Stimulated activated CD4-positive, alpha-beta T cell treated with anti-CD3 and anti-CD28 coated beads, Interleukin-12 subunit alpha, Interleukin-12 subunit beta, amount 100 ng/mL, for 24 hours (primary cell): ENCODE measurements around the gene TOM1L1.

Experiments used
- DNase-seq, 2 experiments: peaks; one replicate each; pipeline ENCODE4 v3.0.0-alpha.2; 2020; ENCODE audit warnings: low read depth in 2 of 2

Gene TOM1L1

DNA sequence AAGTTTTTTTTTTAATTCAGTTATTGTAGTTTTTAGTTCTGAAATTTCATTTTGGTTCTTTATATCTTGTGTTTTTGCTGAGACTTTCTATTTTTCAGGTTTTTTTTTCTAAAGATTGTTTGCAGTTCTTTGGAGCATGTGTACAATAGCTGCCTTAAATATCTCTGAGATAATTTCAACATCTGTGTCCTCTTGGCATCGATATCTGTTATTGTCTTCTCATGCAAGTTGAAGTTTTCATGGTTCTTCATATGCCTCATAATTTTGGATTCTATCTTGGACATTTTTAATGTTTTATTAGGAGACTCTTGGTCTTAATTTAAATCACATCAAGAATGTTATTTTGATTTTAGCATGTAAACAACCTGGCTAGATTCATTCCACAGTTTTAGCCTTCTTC lies 45.0 kb downstream of the TOM1L1 start:
- no peak for DNase-seq

DNA sequence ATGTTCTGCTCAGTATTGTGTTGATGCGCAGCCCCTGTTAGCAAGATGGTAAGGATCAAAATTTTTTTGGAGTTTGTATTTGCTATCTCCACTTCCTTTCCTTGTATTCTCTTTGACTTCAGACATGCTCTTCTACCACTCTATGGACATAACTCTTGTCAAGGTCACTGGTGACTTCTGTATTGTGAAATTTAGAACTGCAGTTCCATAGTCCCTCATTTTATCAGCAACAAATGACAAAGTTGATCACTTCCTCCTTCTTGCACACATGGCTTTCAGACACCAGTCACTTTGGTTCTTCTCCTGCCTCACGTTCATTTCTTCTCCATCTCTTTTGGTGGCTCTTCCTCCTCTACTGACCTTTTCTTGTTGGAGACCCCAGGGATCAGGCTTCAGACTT lies 46.7 kb downstream of the TOM1L1 start:
- no peak for DNase-seq

DNA sequence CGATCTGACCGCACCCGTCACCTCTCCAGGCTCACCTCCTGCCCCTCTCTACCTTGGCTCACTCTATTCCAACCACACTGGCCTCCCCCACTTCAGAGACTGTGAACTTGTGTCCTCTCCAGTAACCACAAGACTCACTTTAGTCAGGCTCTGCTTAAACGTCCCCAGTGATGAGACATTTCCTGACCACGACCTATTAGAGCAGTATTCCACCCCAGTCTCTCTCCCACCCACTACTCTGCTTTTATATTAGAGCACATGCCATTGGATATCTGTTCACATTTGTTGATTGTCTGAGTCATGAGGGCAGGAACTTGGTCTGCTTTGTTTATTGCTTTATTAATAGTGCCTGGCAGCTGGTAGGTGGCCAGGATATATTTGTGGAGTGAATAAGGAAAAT lies 47.7 kb downstream of the TOM1L1 start:
- DNase-seq = no peak

DNA sequence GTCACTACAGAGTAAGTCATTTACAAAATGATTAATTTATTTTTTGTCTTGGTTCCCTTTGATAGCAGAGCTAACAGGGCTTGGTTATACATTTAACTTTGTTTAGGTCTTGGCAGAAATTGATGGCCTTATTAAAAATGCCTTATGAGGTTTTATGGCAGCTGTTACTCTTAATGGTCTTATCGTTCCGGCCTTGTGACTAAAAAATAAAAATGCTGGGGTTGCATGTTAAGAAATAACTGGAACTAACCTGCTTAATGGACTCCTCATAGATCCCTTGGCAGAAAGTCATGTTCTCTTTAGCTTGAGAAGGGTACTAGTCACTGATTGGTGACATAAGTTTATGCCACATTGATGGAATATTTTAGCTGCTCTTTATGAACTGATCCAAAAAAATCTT lies 49.5 kb downstream of the TOM1L1 start:
- no peak for DNase-seq

DNA sequence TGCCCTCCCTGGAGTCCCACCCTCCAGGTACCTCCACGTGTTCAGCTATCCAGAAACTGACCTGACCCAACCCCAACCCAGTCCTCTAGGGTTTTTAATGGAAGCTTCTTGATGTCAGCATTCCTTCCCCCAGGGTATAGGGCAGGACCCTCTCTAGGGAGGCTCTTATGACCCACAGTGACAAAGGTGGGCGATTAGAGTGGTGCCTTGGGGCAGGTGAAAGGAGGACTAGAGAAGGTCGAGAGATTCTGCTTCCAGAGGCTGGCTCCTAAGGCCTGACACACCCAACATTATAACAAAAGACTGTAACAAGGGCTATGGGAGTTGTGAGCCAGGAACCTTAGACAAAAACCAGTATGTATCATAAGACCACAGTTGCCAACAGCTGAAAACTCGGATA lies 50.6 kb downstream of the TOM1L1 start:
- DNase-seq = no peak

DNA sequence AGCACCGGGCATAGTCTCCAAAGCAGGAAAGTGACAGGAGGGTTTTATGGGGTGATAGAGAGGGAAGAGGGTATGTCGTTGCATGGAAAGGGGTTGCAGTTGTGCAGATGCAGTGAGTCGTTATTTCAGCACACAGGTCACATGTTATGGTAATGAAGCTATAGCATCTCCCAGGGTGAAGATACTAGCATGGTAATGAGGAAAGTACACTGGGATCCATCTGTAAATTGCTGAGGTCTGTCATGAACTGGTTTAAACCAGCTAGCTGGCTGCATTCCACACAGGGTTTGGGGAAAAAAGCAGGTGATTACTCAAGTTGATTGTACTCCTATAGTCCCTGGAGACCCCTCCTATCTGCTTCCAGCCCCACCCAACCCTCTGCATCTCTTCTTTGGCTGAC lies 56.1 kb downstream of the TOM1L1 start:
- no peak for DNase-seq

DNA sequence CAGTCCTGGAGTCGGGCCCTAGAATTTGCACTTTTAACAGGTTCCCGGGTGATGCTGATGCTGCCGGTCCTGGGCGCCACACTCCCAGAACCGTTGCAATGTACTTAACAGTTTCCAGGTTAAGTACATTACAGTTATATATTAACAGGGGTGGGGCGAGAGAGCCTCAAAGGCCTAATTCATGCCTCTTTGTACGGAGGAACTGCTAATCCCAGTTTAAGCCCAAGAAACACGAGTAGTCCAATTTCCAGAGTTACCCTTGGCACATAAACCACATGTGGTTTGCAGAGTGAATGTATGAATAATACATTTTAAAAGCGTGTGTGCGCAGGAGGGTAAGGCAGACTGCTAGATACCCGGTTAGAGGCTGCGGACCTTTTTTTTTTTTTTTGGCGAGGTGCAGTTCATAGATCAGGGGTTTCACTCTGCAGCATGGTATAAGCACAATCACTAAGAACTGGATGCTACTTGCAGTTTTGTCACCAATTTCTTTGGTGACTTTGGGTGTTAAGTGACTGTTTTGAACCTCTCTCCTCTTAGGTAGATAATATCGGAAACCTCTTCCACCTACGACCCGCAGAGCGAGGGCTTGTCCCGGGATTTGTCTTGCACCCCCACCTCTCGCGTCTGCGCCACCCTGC lies 67.1 kb downstream of the TOM1L1 start:
- DNase-seq = peak in 1 of 2 experiments; percentile 35

DNA sequence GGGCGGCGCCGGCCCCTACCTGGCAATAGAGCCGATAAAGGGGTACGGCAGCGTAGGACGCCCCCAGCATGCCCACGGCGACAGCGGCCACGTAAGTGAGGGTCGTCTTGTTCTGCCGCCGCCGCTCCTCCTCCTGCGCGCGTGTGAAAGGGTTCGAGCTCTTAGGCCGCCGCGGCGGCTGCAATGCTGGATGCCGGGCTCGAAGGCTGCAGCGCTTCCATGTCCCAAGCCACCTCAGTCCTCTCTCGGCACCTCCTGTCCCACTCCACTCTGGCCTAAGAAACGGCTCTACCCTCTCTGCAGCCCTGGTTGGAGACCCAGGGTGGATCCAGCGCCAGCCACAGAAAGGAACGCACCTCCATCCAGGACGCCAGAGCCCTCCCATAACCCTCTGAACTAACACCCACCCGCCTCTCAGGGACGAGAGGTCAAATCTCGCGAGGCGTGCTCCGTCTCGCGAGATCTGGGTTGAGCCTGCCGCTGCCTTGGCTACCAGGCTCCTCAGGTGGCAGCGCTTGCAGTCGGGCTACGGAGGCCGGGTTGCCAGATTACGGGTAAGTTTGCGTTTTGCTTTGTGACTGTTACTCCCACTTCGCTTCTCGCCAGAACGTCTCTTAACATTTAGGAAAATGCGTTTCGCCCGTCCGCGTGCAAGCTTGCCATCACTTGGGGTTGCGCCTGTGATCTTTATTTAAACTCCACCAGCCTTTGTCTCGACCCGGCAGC lies 67.8 kb downstream of the TOM1L1 start, which contains the start of the genes COX11 and STXBP4:
Gene COX11 (minus strand): TSS at position 393 of the 726 bp plus-strand sequence. CDS start 8 bp downstream, at position 385.
Gene STXBP4 (plus strand): TSS at position 504 of the 726 bp plus-strand sequence. CDS start 17,455 bp downstream, outside the sequence.
- DNase-seq = peak; percentile 87 to 90

DNA sequence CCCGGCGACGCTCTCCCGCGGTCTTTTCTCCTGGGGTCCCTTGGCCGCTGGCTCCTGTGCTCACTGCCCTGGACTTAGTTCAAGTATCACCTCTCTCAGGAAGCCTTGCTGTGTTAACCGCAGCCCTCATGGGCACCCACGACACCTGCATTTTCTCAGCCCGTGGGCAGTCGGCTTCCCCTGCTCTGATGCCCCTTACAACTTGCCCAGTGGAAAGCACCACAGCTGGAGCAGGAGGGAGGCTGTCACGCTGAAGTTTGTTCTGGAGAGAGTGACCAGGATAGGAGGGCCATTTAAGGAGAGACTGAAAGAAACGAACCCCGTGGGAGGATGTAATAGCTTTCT lies 68.3 kb downstream of the TOM1L1 start:
- DNase-seq = peak in 1 of 2 experiments; percentile 2

DNA sequence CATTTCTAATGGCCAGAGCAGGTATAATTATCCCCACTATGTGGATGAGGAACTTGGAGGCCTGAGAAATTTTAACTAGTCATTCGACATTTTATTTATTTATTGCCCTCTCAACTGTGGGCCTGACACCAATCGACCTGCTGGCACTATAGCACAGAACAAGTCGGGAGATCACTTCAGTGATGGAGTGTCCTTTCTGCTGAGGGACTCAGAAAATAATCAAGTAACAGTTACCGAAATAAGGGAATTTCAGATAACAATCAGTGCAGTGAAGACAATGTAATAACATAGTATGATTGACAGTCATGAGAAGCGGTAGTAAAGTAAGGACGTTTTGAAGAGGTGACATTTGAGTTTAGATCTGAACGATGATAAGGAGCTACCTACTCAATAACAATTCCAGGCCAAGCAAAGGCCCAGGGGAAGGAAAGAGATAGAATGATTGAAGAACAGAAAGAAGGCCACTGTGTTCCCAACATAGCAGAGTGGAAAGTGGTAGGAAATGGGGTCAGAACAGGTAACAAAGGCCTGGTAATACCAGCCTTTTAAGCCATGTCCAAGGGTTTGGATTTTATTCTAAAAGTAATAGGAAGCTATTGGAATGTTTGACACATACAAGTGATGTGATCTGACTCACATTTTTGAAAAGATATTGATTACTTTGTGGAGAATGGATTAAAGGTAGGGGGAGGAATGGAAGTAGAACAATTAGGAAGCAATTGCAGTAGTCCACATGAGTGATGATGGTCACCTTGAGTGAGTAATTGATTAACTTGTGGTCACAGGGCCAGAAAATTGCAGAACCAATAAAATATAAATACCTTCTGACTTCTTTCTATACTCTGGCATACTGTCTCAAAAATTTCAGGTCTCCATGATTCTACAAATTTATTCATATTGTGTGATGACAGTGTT lies 69.3 kb downstream of the TOM1L1 start:
- DNase-seq = no peak

DNA sequence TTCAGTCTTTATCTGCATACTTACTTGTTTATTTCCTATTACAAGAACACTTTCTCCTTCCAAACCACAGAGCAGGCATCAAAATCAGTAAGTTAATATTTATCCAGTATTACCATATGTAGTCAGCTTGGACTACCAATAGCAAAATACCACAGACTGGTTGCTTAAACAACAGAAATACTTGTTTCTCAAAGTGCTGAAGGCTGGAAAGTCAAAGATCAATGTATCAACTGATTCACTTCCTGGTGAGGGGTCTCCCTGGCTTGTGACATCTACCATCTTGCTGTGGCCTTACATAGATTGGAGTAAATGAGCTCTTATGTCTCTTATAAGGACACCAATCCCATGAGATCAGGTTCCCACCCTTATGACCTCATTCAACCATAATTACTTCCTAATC lies 70.5 kb downstream of the TOM1L1 start:
- no peak for DNase-seq

DNA sequence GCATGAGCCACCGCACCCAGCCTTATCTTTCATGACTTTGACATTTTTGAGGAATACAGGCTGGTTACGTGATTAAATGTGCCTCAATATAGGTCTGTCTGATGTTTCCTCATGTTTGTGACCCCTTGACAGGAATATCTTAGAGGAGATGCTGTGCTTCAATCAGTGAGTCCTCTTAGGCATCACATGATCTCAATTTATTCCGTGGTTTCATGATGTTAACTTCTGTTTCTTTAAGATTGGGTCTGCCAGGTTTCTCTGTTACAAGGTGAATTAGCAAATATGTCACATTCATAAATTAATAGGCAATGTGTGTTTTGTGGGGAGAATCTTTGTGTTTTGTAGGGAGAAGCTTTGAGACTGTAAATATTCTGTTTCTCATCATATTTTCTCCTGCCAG lies 71.2 kb downstream of the TOM1L1 start:
- DNase-seq = no peak

DNA sequence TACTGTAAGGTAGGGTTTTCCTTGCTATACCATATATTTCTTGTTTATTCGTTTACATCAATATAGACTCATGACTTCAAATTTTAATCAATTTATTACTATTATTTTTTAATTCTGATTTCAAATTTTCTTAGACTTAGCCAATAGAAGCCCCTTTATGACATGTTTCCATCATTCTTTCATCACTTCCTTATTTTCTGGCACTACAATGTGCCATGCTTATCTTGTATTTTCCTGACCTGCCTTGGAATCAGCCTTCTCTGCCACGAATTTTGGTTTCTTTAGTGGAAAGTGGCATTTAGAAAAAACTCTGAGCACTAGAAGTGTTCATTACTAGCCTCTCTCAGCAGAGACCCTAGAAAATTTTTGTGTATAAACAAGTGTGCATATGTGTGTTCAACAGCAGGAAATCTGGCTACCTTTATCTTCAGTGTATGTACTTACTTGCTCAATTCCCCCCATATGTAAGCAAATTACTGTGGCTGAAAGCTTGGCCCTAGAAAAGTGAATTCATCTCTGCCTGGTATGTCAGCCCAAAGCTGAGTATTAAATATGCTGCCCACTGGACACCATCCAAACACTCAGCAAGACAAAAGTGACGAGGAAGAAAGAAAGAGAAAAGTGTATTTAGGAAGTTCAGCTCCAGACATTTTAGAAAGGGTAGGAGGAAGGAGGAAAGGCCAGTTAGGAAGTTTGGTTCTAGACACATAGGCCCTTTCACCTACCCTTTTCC lies 71.9 kb downstream of the TOM1L1 start:
- DNase-seq = no peak

DNA sequence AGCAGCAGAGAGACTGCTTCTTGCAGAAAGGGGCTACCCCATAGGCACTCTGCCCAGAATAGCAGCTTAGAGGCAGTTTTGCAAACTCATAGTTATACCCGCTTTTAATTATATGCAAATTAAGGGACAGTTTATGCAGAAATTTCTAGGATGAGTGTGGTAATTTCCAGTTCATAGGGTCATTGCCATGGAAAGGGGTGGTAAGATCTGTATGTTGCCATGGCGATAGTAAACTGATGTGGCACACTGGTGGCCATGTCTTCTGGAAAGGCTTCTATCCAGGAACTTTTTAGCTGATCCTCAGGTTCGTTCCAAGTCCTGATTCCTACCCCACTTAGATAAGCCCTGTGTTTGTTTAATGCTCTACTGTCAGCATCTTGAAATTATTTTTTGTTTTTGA lies 74.1 kb downstream of the TOM1L1 start:
- no peak for DNase-seq

DNA sequence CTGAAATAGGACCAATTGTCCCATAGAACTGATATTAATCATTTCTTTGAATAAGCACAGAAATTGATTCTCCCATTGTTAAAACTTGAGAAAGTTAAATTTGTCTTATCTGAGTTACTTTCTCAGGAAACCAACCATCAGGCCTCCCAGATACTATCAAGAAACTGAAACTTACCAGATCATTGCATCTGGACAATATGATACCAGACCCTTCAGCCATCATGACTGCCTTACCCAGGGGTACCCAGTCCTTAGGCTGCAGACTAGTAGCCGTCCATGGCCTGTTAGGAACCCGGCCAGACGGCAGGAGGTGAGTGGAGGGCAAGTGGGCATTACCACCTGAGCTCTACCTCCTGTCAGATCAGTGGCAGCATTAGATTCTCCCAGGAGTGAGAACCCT lies 75.7 kb downstream of the TOM1L1 start:
- DNase-seq = no peak

DNA sequence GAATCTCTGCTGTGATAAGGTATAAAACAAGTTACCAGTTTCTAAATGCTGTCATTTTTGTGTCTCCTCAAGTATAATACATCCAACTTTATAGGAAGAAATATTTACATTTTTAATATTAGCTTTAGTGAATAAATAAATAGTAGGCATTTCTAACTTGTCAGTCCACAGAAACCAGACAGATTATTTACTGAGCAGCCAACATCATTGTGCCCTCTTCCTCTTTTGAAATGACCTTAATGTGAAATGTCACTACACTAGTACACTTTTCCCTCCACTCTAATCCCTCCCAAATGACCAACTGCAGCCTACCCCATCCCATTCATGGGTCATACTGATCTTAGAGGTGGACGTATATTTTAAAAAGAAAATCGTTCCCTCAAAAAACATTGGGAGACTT lies 77.1 kb downstream of the TOM1L1 start:
- DNase-seq = no peak

DNA sequence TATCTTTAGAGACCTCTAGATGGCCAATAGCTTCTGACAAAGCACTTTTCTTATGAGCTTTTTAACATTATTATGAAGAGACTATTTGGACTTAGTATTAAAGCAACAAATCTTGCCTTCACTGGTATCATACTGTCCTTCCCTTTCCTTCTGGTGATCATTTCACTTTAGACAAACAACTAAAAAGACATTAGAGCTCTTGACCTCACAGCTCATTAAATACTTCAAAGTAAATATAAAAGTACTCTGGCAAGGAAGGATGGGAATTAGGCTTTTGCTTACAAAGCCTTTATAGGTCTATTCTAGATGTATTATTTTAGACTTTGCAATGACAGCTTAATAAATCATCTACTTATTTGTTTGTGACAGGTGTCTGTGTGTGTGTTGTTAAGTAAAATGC lies 79.0 kb downstream of the TOM1L1 start:
- DNase-seq = no peak

DNA sequence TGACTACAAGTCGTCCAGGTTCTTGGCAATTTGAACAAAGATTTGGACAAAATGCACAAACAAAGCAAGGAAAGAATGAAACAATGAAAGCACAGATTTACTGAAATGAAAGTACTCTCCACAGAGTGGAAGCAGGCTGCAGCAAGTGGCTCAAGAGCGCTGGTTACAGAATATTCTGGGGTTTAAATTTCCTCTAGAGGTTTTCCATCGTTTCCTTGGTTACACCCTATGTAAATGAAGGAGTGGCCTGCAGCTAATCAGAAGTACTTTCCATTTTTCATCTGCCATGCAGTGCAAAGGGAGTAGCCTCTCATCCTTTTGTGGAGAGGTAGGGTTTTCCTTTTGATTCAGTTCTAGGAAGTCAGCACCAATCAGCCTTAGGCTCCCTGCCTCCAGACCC lies 79.7 kb downstream of the TOM1L1 start:
- no peak for DNase-seq

DNA sequence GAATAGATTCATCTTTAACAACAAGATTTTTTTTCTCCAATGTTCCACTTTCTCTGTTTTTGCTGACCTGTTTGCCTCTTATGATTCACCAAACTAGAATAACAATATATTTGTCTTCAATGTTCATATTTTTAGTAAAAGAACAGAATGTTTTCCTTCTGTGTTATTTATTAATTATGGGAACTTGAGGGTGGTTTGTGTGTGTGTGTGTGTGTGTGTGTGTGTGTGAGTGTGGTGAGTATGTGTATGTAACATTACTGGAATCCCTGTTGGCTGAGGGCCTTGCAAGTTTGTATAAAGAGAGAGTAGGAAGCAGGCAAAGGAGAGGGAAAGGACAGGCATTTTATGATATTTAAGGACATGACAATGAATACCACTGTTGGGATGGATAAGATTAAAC lies 81.7 kb downstream of the TOM1L1 start:
- DNase-seq = no peak

DNA sequence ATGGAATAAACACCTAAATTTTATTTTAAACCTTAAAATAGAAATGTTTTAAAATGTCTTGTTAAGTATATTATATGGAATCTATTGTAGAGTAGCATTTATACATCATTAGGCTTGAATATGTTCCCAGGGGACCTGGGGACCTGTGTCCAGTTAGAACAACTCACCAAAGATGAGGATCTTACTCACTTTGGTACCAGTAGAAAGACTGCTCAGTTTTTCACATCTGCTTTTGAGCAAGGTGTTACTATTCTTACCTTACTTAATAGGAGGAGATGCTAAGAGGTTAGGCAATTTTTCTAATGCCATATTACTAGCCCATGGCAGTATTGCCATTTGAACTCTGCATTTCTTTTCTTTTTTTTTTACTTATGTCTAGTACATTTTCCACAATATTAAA lies 82.6 kb downstream of the TOM1L1 start:
- DNase-seq = no peak

DNA sequence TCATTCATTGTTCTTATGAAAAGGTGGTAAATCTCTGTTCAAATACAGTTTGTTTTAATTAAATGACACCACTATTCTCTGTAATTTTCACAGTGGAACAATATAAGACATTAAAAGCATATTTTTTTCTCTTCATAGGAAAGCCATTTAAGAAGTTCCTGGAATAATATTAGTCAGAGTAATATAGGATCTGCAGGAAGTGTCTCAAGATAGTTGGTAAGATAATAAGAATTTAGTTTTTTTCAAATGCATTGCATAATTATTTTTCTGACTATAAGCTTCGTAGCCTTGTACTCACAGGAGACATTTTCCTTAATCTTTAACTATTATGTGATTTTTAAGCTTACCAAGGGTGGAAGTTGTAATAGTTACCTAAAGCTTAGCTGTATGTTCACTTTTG lies 84.8 kb downstream of the TOM1L1 start:
- DNase-seq = no peak

DNA sequence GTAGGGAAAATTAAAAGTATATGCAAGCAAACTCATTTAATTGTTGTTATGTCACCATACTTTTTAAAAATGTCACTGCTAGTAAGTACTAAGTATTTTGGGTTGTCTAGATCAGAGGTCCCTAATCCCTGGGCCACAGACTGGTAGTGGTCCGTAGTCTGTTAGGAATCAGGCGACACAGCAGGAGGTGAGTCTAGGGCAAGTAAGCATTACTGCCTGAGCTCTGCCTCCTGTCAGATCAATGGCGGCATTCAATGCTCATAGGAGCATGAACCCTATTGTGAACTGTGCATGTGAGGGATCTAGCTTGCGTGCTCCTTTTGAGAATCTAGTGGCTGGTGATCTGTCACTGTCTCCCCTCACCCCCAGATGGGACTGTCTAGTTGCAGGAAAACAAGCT lies 89.5 kb downstream of the TOM1L1 start:
- DNase-seq = no peak
